GM04503 (cell line): Measurements from ENCODE around the gene SNIP1.
"Not testable (repeated sequence)": the region's sequence is repeated elsewhere in the genome, so short reads cannot be mapped to it uniquely, and the experiment has no call there.

Experiments
- DNase-seq: peaks from one replicate; pipeline ENCODE4 v3.0.0-alpha.2; 2012; ENCODE audit warnings: low read depth

Gene SNIP1

GRCh38 chr1:37513795-37514349 is 40.2 kb downstream of the SNIP1 start:
- no peak for DNase-seq

- no peak for DNase-seq
These were observed 44.9 kb downstream of the SNIP1 start for GRCh38 chr1:37509181-37509580.

- no peak for DNase-seq
These were observed 47.4 kb downstream of the SNIP1 start for GRCh38 chr1:37506740-37507139.

GRCh38 chr1:37502791-37503190 is 51.3 kb downstream of the SNIP1 start:
- not testable (repeated sequence) for DNase-seq

GRCh38 chr1:37502104-37502503 is 52.0 kb downstream of the SNIP1 start:
- DNase-seq, result no peak

GRCh38 chr1:37501661-37502060 is 52.4 kb downstream of the SNIP1 start:
- no peak for DNase-seq

GRCh38 chr1:37498872-37499617 is 55.0 kb downstream of the SNIP1 start:
- no peak for DNase-seq

- DNase-seq, result no peak
These were observed 56.3 kb downstream of the SNIP1 start for GRCh38 chr1:37497832-37498231.

GRCh38 chr1:37495875-37496274 is 58.2 kb downstream of the SNIP1 start:
- DNase-seq, result no peak

GRCh38 chr1:37493336-37494098 is 60.6 kb downstream of the SNIP1 start:
- DNase-seq, result no peak

- no peak for DNase-seq
These were observed 66.5 kb downstream of the SNIP1 start for GRCh38 chr1:37487619-37487984.

- DNase-seq, result no peak
These were observed 67.1 kb downstream of the SNIP1 start for GRCh38 chr1:37486680-37487618.

GRCh38 chr1:37485902-37486679 is 68.0 kb downstream of the SNIP1 start:
- no peak for DNase-seq
